ENCODE results near the gene RASGRF1.

The RASGRF1 gene

GRCh38 chr15:79099692-79100091 lies 9.1 kb upstream of the RASGRF1 start:
- in situ Hi-C loops (cut with MboI; ENCODE audit: low sequenced_read_pairs) = no loop called here

GRCh38 chr15:79094611-79095021 lies 4.0 kb upstream of the RASGRF1 start:
- in situ Hi-C loops (cut with MboI; ENCODE audit: low sequenced_read_pairs) = no loop called here

GRCh38 chr15:79093352-79093935 lies 2.9 kb upstream of the RASGRF1 start:
- in situ Hi-C loops (cut with MboI; ENCODE audit: low sequenced_read_pairs) = no loop called here

GRCh38 chr15:79092382-79092781 lies 1.8 kb upstream of the RASGRF1 start:
- in situ Hi-C loops (cut with MboI; ENCODE audit: low sequenced_read_pairs) = no loop called here

GRCh38 chr15:79091204-79091867 lies 756 bp upstream of the RASGRF1 start:
- in situ Hi-C loops (cut with MboI; ENCODE audit: low sequenced_read_pairs) = no loop called here

GRCh38 chr15:79089890-79090486 lies 592 bp downstream of the RASGRF1 start:
- in situ Hi-C loops (cut with MboI; ENCODE audit: low sequenced_read_pairs) = no loop called here

GRCh38 chr15:79089331-79089889 lies 1.2 kb downstream of the RASGRF1 start:
- in situ Hi-C loops (cut with MboI; ENCODE audit: low sequenced_read_pairs) = no loop called here

- in situ Hi-C loops (cut with MboI; ENCODE audit: low sequenced_read_pairs) = no loop called here
Measured at GRCh38 chr15:79088426-79089205, 2.0 kb downstream of the RASGRF1 start.

- in situ Hi-C loops (cut with MboI; ENCODE audit: low sequenced_read_pairs) = no loop called here
Measured at GRCh38 chr15:79086814-79087213, 3.8 kb downstream of the RASGRF1 start.

GRCh38 chr15:79084308-79084968 lies 6.1 kb downstream of the RASGRF1 start:
- in situ Hi-C loops (cut with MboI; ENCODE audit: low sequenced_read_pairs) = no loop called here

GRCh38 chr15:79083154-79083553 lies 7.4 kb downstream of the RASGRF1 start:
- in situ Hi-C loops (cut with MboI; ENCODE audit: low sequenced_read_pairs) = no loop called here

- in situ Hi-C loops (cut with MboI; ENCODE audit: low sequenced_read_pairs) = no loop called here
Measured at GRCh38 chr15:79082363-79083070, 8.1 kb downstream of the RASGRF1 start.

GRCh38 chr15:79078763-79079410 lies 11.7 kb downstream of the RASGRF1 start:
- in situ Hi-C loops (cut with MboI; ENCODE audit: low sequenced_read_pairs) = no loop called here

- in situ Hi-C loops (cut with MboI; ENCODE audit: low sequenced_read_pairs) = no loop called here
Measured at GRCh38 chr15:79078003-79078402, 12.6 kb downstream of the RASGRF1 start.

GRCh38 chr15:79076661-79077060 lies 13.9 kb downstream of the RASGRF1 start:
- in situ Hi-C loops (cut with MboI; ENCODE audit: low sequenced_read_pairs) = no loop called here

- in situ Hi-C loops (cut with MboI; ENCODE audit: low sequenced_read_pairs) = no loop called here
Measured at GRCh38 chr15:79075256-79075655, 15.3 kb downstream of the RASGRF1 start.

- in situ Hi-C loops (cut with MboI; ENCODE audit: low sequenced_read_pairs) = no loop called here
Measured at GRCh38 chr15:79073336-79073735, 17.2 kb downstream of the RASGRF1 start.

- in situ Hi-C loops (cut with MboI; ENCODE audit: low sequenced_read_pairs) = no loop called here
Measured at GRCh38 chr15:79071901-79072300, 18.7 kb downstream of the RASGRF1 start.

- in situ Hi-C loops (cut with MboI; ENCODE audit: low sequenced_read_pairs) = no loop called here
Measured at GRCh38 chr15:79068790-79069189, 21.8 kb downstream of the RASGRF1 start.

- in situ Hi-C loops (cut with MboI; ENCODE audit: low sequenced_read_pairs) = no loop called here
Measured at GRCh38 chr15:79067969-79068368, 22.6 kb downstream of the RASGRF1 start.
